GM23248 (cell line): ENCODE results near the gene PLCH1. TPM values are rescaled to one million over a fixed set of nuclear protein-coding genes. Genes with fewer than 3 reads are reported as not detected.

Experiments
- DNase-seq: peaks from one replicate; pipeline ENCODE4 v3.0.0-alpha.2; 2015
- H2AFZ ChIP-seq: fragments of 200-600 bp; sonication (generic); 2 replicates; pipeline ENCODE4 v1.6.1; 2016; ENCODE audit warnings: antibody characterized with exemption
- H3F3A ChIP-seq: fragments of 200-600 bp; sonication (generic); 2 replicates; pipeline ENCODE4 v1.6.1; 2016; ENCODE audit warnings: mild to moderate bottlenecking, antibody characterized with exemption, mixed run types; ENCODE audit not compliant: insufficient read depth
- H3K27ac ChIP-seq: fragments of 200-600 bp; sonication (generic); 2 replicates; pipeline ENCODE4 v1.5.1; 2016; ENCODE audit warnings: mild to moderate bottlenecking
- H3K27me3 ChIP-seq: fragments of 200-600 bp; sonication (generic); replicated peaks from 2 replicates; pipeline ENCODE4 v1.6.1; 2016; ENCODE audit warnings: mild to moderate bottlenecking; ENCODE audit not compliant: insufficient read depth
- H3K36me3 ChIP-seq: fragments of 200-600 bp; sonication (generic); 2 replicates; pipeline ENCODE4 v1.6.1; 2016; ENCODE audit warnings: low read depth, mild to moderate bottlenecking
- H3K4me1 ChIP-seq: fragments of 200-600 bp; sonication (generic); 2 replicates; pipeline ENCODE4 v1.6.1; 2016; ENCODE audit warnings: mild to moderate bottlenecking; ENCODE audit not compliant: insufficient read depth
- H3K4me2 ChIP-seq: fragments of 200-600 bp; sonication (generic); one replicate; pipeline ENCODE4 v1.6.1; 2016; ENCODE audit warnings: mild to moderate bottlenecking; ENCODE audit not compliant: unreplicated experiment
- H3K4me3 ChIP-seq: fragments of 200-600 bp; sonication (generic); 2 replicates; pipeline ENCODE4 v1.5.1; 2016; ENCODE audit warnings: mild to moderate bottlenecking
- H3K79me2 ChIP-seq: fragments of 200-600 bp; sonication (generic); 2 replicates; pipeline ENCODE4 v1.6.1; 2016; ENCODE audit warnings: mild to moderate bottlenecking; ENCODE audit not compliant: insufficient read depth
- H3K9ac ChIP-seq: fragments of 200-600 bp; sonication (generic); 2 replicates; pipeline ENCODE4 v1.6.1; 2016; ENCODE audit warnings: mild to moderate bottlenecking
- H3K9me2 ChIP-seq: fragments of 200-600 bp; sonication (generic); 2 replicates; pipeline ENCODE4 v1.6.1; 2016; ENCODE audit warnings: mixed run types, mild to moderate bottlenecking, moderate library complexity; ENCODE audit not compliant: insufficient read depth
- H3K9me3 ChIP-seq: fragments of 200-600 bp; sonication (generic); one replicate; pipeline ENCODE4 v1.6.1; 2017; ENCODE audit warnings: low read depth
- H4K20me1 ChIP-seq: fragments of 200-600 bp; sonication (generic); 2 replicates; pipeline ENCODE4 v1.6.0; 2016; ENCODE audit not compliant: insufficient read depth
- EZH2 ChIP-seq: fragments of 200-600 bp; sonication (generic); IDR thresholded peaks from 2 replicates; pipeline ENCODE4 v1.6.1; 2018; ENCODE audit warnings: antibody characterized with exemption, mild to moderate bottlenecking; ENCODE audit not compliant: insufficient read depth, poor library complexity, severe bottlenecking
- EZH2phosphoT487 ChIP-seq: fragments of 200-600 bp; sonication (generic); IDR thresholded peaks from 2 replicates; pipeline ENCODE4 v1.6.1; 2018; ENCODE audit warnings: antibody characterized with exemption, moderate library complexity, mild to moderate bottlenecking, low read depth; ENCODE audit not compliant: insufficient read depth
- WGBS, 2 experiments: methylation state at CpG; one replicate each; pipeline ENCODE4 v1.1.6; 2015 to 2017; ENCODE audit warnings: low lambda C conversion rate in 2 of 2, low coverage in 1 of 2; ENCODE audit errors: missing lambda C conversion rate in 2 of 2; 5-methylcytosine and 5-hydroxymethylcytosine counted together
- in situ Hi-C: fragments of 300-500 bp; cut with MboI; formaldehyde crosslinking; loops from 2 replicates; pipeline ENCODE4 v1.15.0; 2020
- polyA plus RNA-seq: library from polyadenylated mRNA; unstranded; fragments of >200 nt; fragmentation: Nextera tagmentation; extraction: Ambion mirVana; gene quantifications from 2 replicates; pipeline ENCODE4 v1.2.1, GENCODE V29; 2016
- total RNA-seq: library from RNA; depleted of rRNA; stranded (reverse); fragments of >200 nt; shearing (Covaris generic); gene quantifications from 2 replicates; pipeline ENCODE4 v1.2.3, GENCODE V29; 2014

The PLCH1 gene
- total and polyA plus RNA-seq, 2 experiments from 2014 or later, result not detected

DNA sequence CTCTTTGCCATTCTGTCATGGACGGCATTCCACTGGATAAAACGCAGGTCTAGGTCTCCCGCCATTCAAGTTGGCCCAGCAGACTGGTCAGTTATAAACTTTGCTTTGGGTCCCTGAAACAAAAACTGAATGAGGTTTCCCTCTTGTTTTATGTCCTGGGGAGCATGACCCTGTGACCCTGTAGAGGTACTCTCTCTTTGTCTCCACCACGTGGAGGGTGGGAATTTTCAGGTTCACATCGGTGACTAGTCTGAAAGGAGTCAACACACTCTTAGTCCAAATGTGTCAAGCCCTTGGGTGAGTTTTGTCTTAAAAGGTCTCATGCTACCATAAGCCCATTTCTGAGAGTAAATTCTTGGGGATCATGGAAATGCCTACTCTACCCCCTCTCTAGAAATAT is 139.9 kb downstream of the PLCH1 start:
- Histone ChIP-seq H3K4me1 (no peaks in the 10 kb centered on the region), H3K9ac (no peak overlapping the region), H4K20me1 (no peaks in the 10 kb centered on the region), H3K4me2 (no peak overlapping the region), H3K4me3 (no peak overlapping the region), H3F3A (no peaks in the 10 kb centered on the region), H3K27ac (no peak overlapping the region), H3K36me3 (no peaks in the 10 kb centered on the region), H2AFZ (no peak overlapping the region), H3K27me3 (no peaks in the 10 kb centered on the region), H3K9me3 (no peaks in the 10 kb centered on the region), H3K9me2 (no peaks in the 10 kb centered on the region), H3K79me2 (no peaks in the 10 kb centered on the region)
- in situ Hi-C loops, result no loop called here
- WGBS, 2 experiments, result 63 to 69% methylated on average over 5 of the region's 5 CpGs
- TF ChIP-seq EZH2 (no peak), EZH2phosphoT487 (no peak)
- DNase-seq, result no peak

DNA sequence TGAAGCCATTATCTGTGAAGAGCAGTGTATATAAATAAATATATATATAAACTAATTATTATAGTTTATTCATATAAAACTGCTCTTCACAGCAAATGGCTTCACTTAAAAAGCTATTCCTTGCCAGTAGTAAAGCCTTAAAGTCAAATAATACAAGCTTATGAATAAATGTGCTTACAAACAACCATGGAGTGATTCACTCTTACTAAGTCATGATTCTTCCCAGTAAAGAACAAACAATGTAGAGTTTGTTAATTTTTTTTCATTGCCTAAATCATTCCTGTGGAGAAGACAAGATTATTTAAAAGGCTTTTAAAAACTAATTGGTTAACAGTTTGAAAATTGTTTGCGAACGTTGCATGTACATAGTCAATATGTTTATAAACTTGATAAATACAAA is 140.7 kb downstream of the PLCH1 start:
- H3K27ac ChIP-seq, result no peak overlapping the region
- no peaks in the 10 kb centered on the region for H3K9me2 ChIP-seq
- no peaks in the 10 kb centered on the region for H3K27me3 ChIP-seq
- DNase-seq, result peak; percentile 37
- WGBS, 2 experiments, result 76 to 93% methylated on average over 2 of the region's 2 CpGs
- no peak overlapping the region for H3K4me3 ChIP-seq
- H3K4me2 ChIP-seq, result no peak overlapping the region
- no peaks in the 10 kb centered on the region for H4K20me1 ChIP-seq
- H3K36me3 ChIP-seq, result no peaks in the 10 kb centered on the region
- in situ Hi-C loops, result no loop called here
- H3K9ac ChIP-seq, result no peak overlapping the region
- TF ChIP-seq EZH2, result no peak
- TF ChIP-seq EZH2phosphoT487, result no peak
- H3K9me3 ChIP-seq, result no peaks in the 10 kb centered on the region
- no peaks in the 10 kb centered on the region for H3K4me1 ChIP-seq
- H3F3A ChIP-seq, result no peaks in the 10 kb centered on the region
- no peak overlapping the region for H2AFZ ChIP-seq
- H3K79me2 ChIP-seq, result no peaks in the 10 kb centered on the region

GRCh38 chr3:155603302-155603701 is 141.6 kb downstream of the PLCH1 start:
- Histone ChIP-seq H3K4me3 (no peak overlapping the region), H3K79me2 (no peaks in the 10 kb centered on the region), H3K9ac (no peak overlapping the region), H3K9me2 (no peaks in the 10 kb centered on the region), H3K27ac (no peak overlapping the region), H2AFZ (no peak overlapping the region), H3F3A (no peaks in the 10 kb centered on the region), H3K4me1 (no peaks in the 10 kb centered on the region), H3K36me3 (no peaks in the 10 kb centered on the region), H3K27me3 (no peaks in the 10 kb centered on the region), H3K9me3 (no peaks in the 10 kb centered on the region), H3K4me2 (no peak overlapping the region), H4K20me1 (no peaks in the 10 kb centered on the region)
- in situ Hi-C loops, result no loop called here
- no peak for DNase-seq
- no peak for TF ChIP-seq EZH2phosphoT487
- no peak for TF ChIP-seq EZH2

GRCh38 chr3:155602307-155602706 is 142.6 kb downstream of the PLCH1 start:
- TF ChIP-seq EZH2phosphoT487 (no peak), EZH2 (no peak)
- Histone ChIP-seq H3K9ac (no peak overlapping the region), H3K9me3 (no peaks in the 10 kb centered on the region), H3F3A (no peaks in the 10 kb centered on the region), H3K36me3 (no peaks in the 10 kb centered on the region), H3K9me2 (no peaks in the 10 kb centered on the region), H3K4me1 (no peaks in the 10 kb centered on the region), H3K27me3 (no peaks in the 10 kb centered on the region), H3K79me2 (no peaks in the 10 kb centered on the region), H3K27ac (no peak overlapping the region), H2AFZ (no peak overlapping the region), H3K4me3 (no peak overlapping the region), H4K20me1 (no peaks in the 10 kb centered on the region), H3K4me2 (no peak overlapping the region)
- DNase-seq, result no peak
- in situ Hi-C loops, result no loop called here
- 37 to 46% methylated on average over 2 of the region's 2 CpGs for WGBS, 2 experiments

DNA sequence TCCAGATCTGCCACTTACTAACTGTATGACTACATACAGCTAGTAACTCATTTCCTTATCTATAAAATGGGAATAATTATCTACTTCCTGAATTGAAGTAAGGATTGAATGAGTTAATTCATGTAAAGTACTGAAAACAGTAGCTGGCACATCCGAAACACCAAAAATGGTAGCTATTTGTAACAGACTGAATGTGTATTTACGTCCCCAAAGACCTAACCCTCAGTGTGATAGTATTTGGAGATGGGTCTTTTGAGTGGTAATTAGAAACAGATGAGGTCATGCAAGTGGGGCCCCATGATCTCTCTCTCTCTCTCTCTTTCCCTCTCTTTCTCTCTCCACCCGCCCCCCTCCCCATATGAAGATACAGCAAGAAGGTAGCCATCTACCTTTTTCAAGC is 146.2 kb downstream of the PLCH1 start:
- no peak overlapping the region for H3K9ac ChIP-seq
- H3K9me2 ChIP-seq, result no peaks in the 10 kb centered on the region
- H3F3A ChIP-seq, result no peaks in the 10 kb centered on the region
- H3K4me1 ChIP-seq, result no peaks in the 10 kb centered on the region
- H4K20me1 ChIP-seq, result no peaks in the 10 kb centered on the region
- no peak for DNase-seq
- no peaks in the 10 kb centered on the region for H3K36me3 ChIP-seq
- no peak overlapping the region for H2AFZ ChIP-seq
- no peaks in the 10 kb centered on the region for H3K79me2 ChIP-seq
- no peak overlapping the region for H3K27ac ChIP-seq
- in situ Hi-C loops, result no loop called here
- 60 to 75% methylated on average over 2 to 3 of the region's 3 CpGs for WGBS, 2 experiments
- no peak overlapping the region for H3K4me2 ChIP-seq
- no peak overlapping the region for H3K4me3 ChIP-seq
- H3K9me3 ChIP-seq, result no peaks in the 10 kb centered on the region
- TF ChIP-seq EZH2 (no peak), EZH2phosphoT487 (no peak)
- H3K27me3 ChIP-seq, result no peaks in the 10 kb centered on the region
